AG04449 (cell line): ENCODE measurements around the gene CFAP92.

Experiments used
- CTCF ChIA-PET: fragments of 350-600 bp; formaldehyde crosslinking; extraction: SDS; loops from one replicate; lab custom pipeline; 2021; ENCODE audit warnings: antibody characterized with exemption; lab: Yijun Ruan, JAX
- POLR2A ChIA-PET: fragments of 400-600, 350-600 bp; formaldehyde crosslinking; extraction: SDS; loops from one replicate; lab custom pipeline; 2020; ENCODE audit warnings: antibody characterized with exemption, inconsistent platforms; lab: Yijun Ruan, JAX
- DNase-seq: peaks from one replicate; pipeline ENCODE4 v3.0.0-alpha.2; 2010; ENCODE audit warnings: low read depth, low spot score
- H3K4me3 ChIP-seq: 2 replicates; pipeline ENCODE4 v1.5.1; 2011; ENCODE audit warnings: low read depth, mild to moderate bottlenecking, control low read depth, low read length
- CTCF ChIP-seq: IDR thresholded peaks from one replicate; pipeline ENCODE4 v1.5.1; 2011; ENCODE audit warnings: mild to moderate bottlenecking, moderate library complexity, low read length, control low read depth, inconsistent platforms; ENCODE audit not compliant: insufficient read depth; ENCODE audit errors: missing control alignments

The CFAP92 gene

GRCh38 chr3:129037093-129037419, 43.2 kb upstream of the CFAP92 start:
- ChIA-PET POLR2A (no interaction called here), CTCF (interaction anchor here (0.8 to 6.1 kb wide), 3 partner anchors 9 to 208 kb away, joined by 3 to 50 read pairs (median 7); no protein-coding TSS in a partner anchor)
- no peak for DNase-seq
- no peak overlapping the region for H3K4me3 ChIP-seq
- TF ChIP-seq CTCF = no peak

GRCh38 chr3:129036222-129037092, 42.6 kb upstream of the CFAP92 start:
- ChIA-PET POLR2A (no interaction called here), CTCF (interaction anchor here (0.8 to 6.1 kb wide), 3 partner anchors 8 to 209 kb away, joined by 3 to 50 read pairs (median 7); no protein-coding TSS in a partner anchor)
- TF ChIP-seq CTCF = no peak
- no peak for DNase-seq
- no peak overlapping the region for H3K4me3 ChIP-seq

- POLR2A ChIA-PET = no interaction called here
- CTCF ChIA-PET = interaction anchor here (1.1 to 6.1 kb wide), 3 partner anchors 15 to 18 kb away, joined by 3 to 50 read pairs (median 10); no protein-coding TSS in a partner anchor
- no peak for DNase-seq
- no peak overlapping the region for H3K4me3 ChIP-seq
- no peak for TF ChIP-seq CTCF
Measured at GRCh38 chr3:129035360-129036221, 41.7 kb upstream of the CFAP92 start.

- H3K4me3 ChIP-seq = no peak overlapping the region
- ChIA-PET POLR2A (interaction anchor here (1.0 kb wide), 1 partner anchor 13 kb away, joined by 3 read pairs; no protein-coding TSS in a partner anchor), CTCF (interaction anchor here (1.1 to 3.0 kb wide), 2 partner anchors 14 to 19 kb away, joined by 3 to 10 read pairs; no protein-coding TSS in a partner anchor)
- DNase-seq = no peak
- TF ChIP-seq CTCF = no peak
Measured at GRCh38 chr3:129034642-129035041, 40.8 kb upstream of the CFAP92 start.

GRCh38 chr3:129033633-129034321, 39.9 kb upstream of the CFAP92 start:
- TF ChIP-seq CTCF = no peak
- ChIA-PET CTCF (interaction anchor here (0.9 to 3.0 kb wide), 3 partner anchors 18 to 64 kb away, joined by 3 to 10 read pairs (median 7); no protein-coding TSS in a partner anchor), POLR2A (interaction anchor here (1.0 kb wide), 1 partner anchor 12 kb away, joined by 3 read pairs; no protein-coding TSS in a partner anchor)
- DNase-seq = no peak
- no peak overlapping the region for H3K4me3 ChIP-seq
